Amniotic epithelial cell (primary cell): ENCODE data around the gene ISL2.

Experiments used
- DNase-seq: peaks from one replicate; pipeline ENCODE4 v3.0.0-alpha.2; 2010; ENCODE audit warnings: low read depth

The ISL2 gene

GRCh38 chr15:76327191-76328105, 9.1 kb upstream of the ISL2 start:
- no peak for DNase-seq

GRCh38 chr15:76328106-76328696, 8.4 kb upstream of the ISL2 start:
- no peak for DNase-seq

- peak; percentile 34 for DNase-seq
Observed at GRCh38 chr15:76328958-76329357, 7.6 kb upstream of the ISL2 start.

- peak; percentile 54 for DNase-seq
Observed at GRCh38 chr15:76330080-76330680, 6.4 kb upstream of the ISL2 start.

GRCh38 chr15:76332796-76333195, 3.8 kb upstream of the ISL2 start:
- no peak for DNase-seq

- DNase-seq = no peak
Observed at GRCh38 chr15:76333309-76333708, 3.3 kb upstream of the ISL2 start.

GRCh38 chr15:76333720-76334437, 2.7 kb upstream of the ISL2 start:
- no peak for DNase-seq

GRCh38 chr15:76334438-76335306, 1.9 kb upstream of the ISL2 start:
- no peak for DNase-seq

GRCh38 chr15:76335307-76336253, 993 bp upstream of the ISL2 start:
- DNase-seq = no peak

GRCh38 chr15:76337059-76337695, 604 bp downstream of the ISL2 start:
- DNase-seq = peak; percentile 31

- no peak for DNase-seq
Observed at GRCh38 chr15:76337696-76338485, 1.3 kb downstream of the ISL2 start.

- no peak for DNase-seq
Observed at GRCh38 chr15:76338486-76339304, 2.1 kb downstream of the ISL2 start.

- peak; percentile 12 for DNase-seq
Observed at GRCh38 chr15:76339305-76340197, 3.0 kb downstream of the ISL2 start.

- no peak for DNase-seq
Observed at GRCh38 chr15:76340198-76340802, 3.7 kb downstream of the ISL2 start.

- no peak for DNase-seq
Observed at GRCh38 chr15:76340803-76341365, 4.3 kb downstream of the ISL2 start.

GRCh38 chr15:76341366-76342057, 4.9 kb downstream of the ISL2 start:
- DNase-seq = no peak
